Keratinocyte (primary cell): ENCODE measurements around the gene ANOS1. TPM values are rescaled to one million over a fixed set of nuclear protein-coding genes. Genes with fewer than 3 reads are reported as not detected.

Source experiments
- DNase-seq: peaks from one replicate; pipeline ENCODE4 v3.0.0-alpha.2; 2011; ENCODE audit warnings: low read depth, missing footprints, low spot score
- FAIRE-seq: peaks from 2 replicates; lab custom pipeline; 2011; peaks lifted over from hg19 to GRCh38; lab: Jason Lieb, UNC
- H2AFZ ChIP-seq: 2 replicates; pipeline ENCODE4 v1.6.0; 2012; ENCODE audit warnings: low read length, control low read depth, inconsistent platforms; ENCODE audit not compliant: control insufficient read depth
- H3K27ac ChIP-seq: 2 replicates; pipeline ENCODE4 v1.5.1; 2011; ENCODE audit warnings: low read length; ENCODE audit not compliant: control insufficient read depth, insufficient read depth
- H3K27me3 ChIP-seq: 3 replicates; pipeline ENCODE4 v1.6.0; 2011; ENCODE audit warnings: low read length; ENCODE audit not compliant: control insufficient read depth, insufficient read depth; ENCODE audit errors: extremely low read depth
- H3K36me3 ChIP-seq, 2 experiments: 2 replicates in 1 of 2; 3 replicates in 1 of 2; pipeline ENCODE4 v1.5.1; 2011; ENCODE audit warnings: low read length in 2 of 2, mild to moderate bottlenecking in 1 of 2; ENCODE audit not compliant: control insufficient read depth in 2 of 2, insufficient read depth in 2 of 2; ENCODE audit errors: extremely low read depth in 1 of 2
- H3K4me1 ChIP-seq: 3 replicates; pipeline ENCODE4 v1.5.1; 2011; ENCODE audit warnings: low read length; ENCODE audit not compliant: control insufficient read depth, insufficient read depth; ENCODE audit errors: extremely low read depth
- H3K4me2 ChIP-seq: 3 replicates; pipeline ENCODE4 v1.6.0; 2011; ENCODE audit warnings: low read depth, low read length; ENCODE audit not compliant: control insufficient read depth, insufficient read depth; ENCODE audit errors: extremely low read depth
- H3K4me3 ChIP-seq, 3 experiments: fragments of 200-600 bp in 1 of 3; sonication (generic) in 1 of 3; 2 replicates in 2 of 3; 3 replicates in 1 of 3; pipeline ENCODE4 v1.5.1; 2011 to 2016; ENCODE audit warnings: low read length in 3 of 3, mild to moderate bottlenecking in 3 of 3, control low read depth in 2 of 3, inconsistent platforms in 1 of 3, low read depth in 1 of 3, mixed read lengths in 1 of 3, mixed run types in 1 of 3, moderate library complexity in 1 of 3; ENCODE audit not compliant: control insufficient read depth in 2 of 3, insufficient read depth in 2 of 3; ENCODE audit errors: extremely low read depth in 1 of 3
- H3K79me2 ChIP-seq: 2 replicates; pipeline ENCODE4 v1.6.0; 2012; ENCODE audit warnings: low read length; ENCODE audit not compliant: control insufficient read depth, insufficient read depth
- H3K9ac ChIP-seq: 3 replicates; pipeline ENCODE4 v1.6.0; 2011; ENCODE audit warnings: low read length; ENCODE audit not compliant: control insufficient read depth, insufficient read depth; ENCODE audit errors: extremely low read depth
- H3K9me1 ChIP-seq: 3 replicates; pipeline ENCODE4 v1.6.0; 2011; ENCODE audit warnings: low read length; ENCODE audit not compliant: control insufficient read depth, insufficient read depth; ENCODE audit errors: extremely low read depth
- H3K9me3 ChIP-seq: 2 replicates; pipeline ENCODE4 v1.5.1; 2012; ENCODE audit warnings: low read depth, low read length; ENCODE audit not compliant: control insufficient read depth
- H4K20me1 ChIP-seq: 3 replicates; pipeline ENCODE4 v1.6.0; 2011; ENCODE audit warnings: low read length; ENCODE audit not compliant: control insufficient read depth, insufficient read depth; ENCODE audit errors: extremely low read depth
- CTCF ChIP-seq, 3 experiments: IDR thresholded peaks in 1 of 3; conservative IDR thresholded peaks in 1 of 3; optimal IDR thresholded peaks in 1 of 3; 2 replicates in 2 of 3; 3 replicates in 1 of 3; pipeline versions ENCODE3 to v1.5.1; 2011; ENCODE audit warnings: low read length in 3 of 3, mild to moderate bottlenecking in 3 of 3, moderate library complexity in 2 of 3, control low read depth in 1 of 3, inconsistent platforms in 1 of 3; ENCODE audit not compliant: insufficient read depth in 2 of 3; ENCODE audit errors: extremely low read depth in 1 of 3
- EZH2 ChIP-seq: IDR thresholded peaks from one replicate; pipeline ENCODE4 v1.6.1; 2012; ENCODE audit warnings: inconsistent platforms, mild to moderate bottlenecking, low read length, moderate library complexity
- dilution Hi-C: fragments of 300-500 bp; cut with MboI; formaldehyde crosslinking; loops from one replicate; pipeline ENCODE4 v1.7.0; 2020; ENCODE audit warnings: low sequenced_read_pairs; ENCODE audit not compliant: extremely low pct_ligation_motif_present
- polyA plus RNA-seq, 5 experiments: library from polyadenylated mRNA; depleted of rRNA in 3 of 5; stranded (reverse) in 3 of 5; stranded (forward) in 1 of 5; unstranded in 1 of 5; fragments of >200 nt; gene quantifications; 1 replicate in 1 of 5; 2 replicates in 3 of 5; 3 replicates in 1 of 5; pipeline versions ENCODE4 v1.2.1 to v1.2.3, GENCODE V29; 2011 to 2012; ENCODE audit warnings: missing spikeins in 2 of 5, low read depth in 1 of 5, low replicate concordance in 1 of 5

The ANOS1 gene
- polyA plus RNA-seq, 1 donor (not counting 4 experiments of a cell fraction or from before 2014, with no cell fraction given) = 4.0 TPM

GRCh38 chrX:8689473-8689872 is 42.5 kb downstream of the ANOS1 start:
- Histone ChIP-seq H3K79me2 (no peaks in the 10 kb centered on the region), H3K4me3 (no peak overlapping the region), H3K27ac (no peak overlapping the region), H4K20me1 (no peaks in the 10 kb centered on the region), H3K4me1 (no peaks in the 10 kb centered on the region), H2AFZ (no peak overlapping the region), H3K4me2 (no peak overlapping the region), H3K9me3 (no peaks in the 10 kb centered on the region), H3K9me1 (no peaks in the 10 kb centered on the region), H3K9ac (no peak overlapping the region), H3K27me3 (no peaks in the 10 kb centered on the region), H3K36me3 (no peaks in the 10 kb centered on the region)
- TF ChIP-seq EZH2 (no peak), CTCF (optimal IDR thresholded peaks at IDR 0.05 in 1 of 3, IDR thresholded peaks at IDR 0.05 in 1 of 3, conservative IDR thresholded peaks at IDR 0.05 in 1 of 3; ENCODE audit: extremely low read depth in 1 of 3, insufficient read depth in 2 of 3, low read length in 3 of 3) (no peak)
- DNase-seq (no peak), FAIRE-seq (no peak)
- dilution Hi-C loops = no loop called here

GRCh38 chrX:8688776-8689175 is 43.2 kb downstream of the ANOS1 start:
- Histone ChIP-seq H4K20me1 (no peaks in the 10 kb centered on the region), H3K9ac (no peak overlapping the region), H3K9me1 (no peaks in the 10 kb centered on the region), H3K27me3 (no peaks in the 10 kb centered on the region), H3K4me3 (no peak overlapping the region), H3K9me3 (no peaks in the 10 kb centered on the region), H3K79me2 (no peaks in the 10 kb centered on the region), H3K4me2 (no peak overlapping the region), H3K27ac (no peak overlapping the region), H3K36me3 (no peaks in the 10 kb centered on the region), H2AFZ (no peak overlapping the region), H3K4me1 (no peaks in the 10 kb centered on the region)
- no peak for DNase-seq
- TF ChIP-seq CTCF (optimal IDR thresholded peaks at IDR 0.05 in 1 of 3, IDR thresholded peaks at IDR 0.05 in 1 of 3, conservative IDR thresholded peaks at IDR 0.05 in 1 of 3; ENCODE audit: extremely low read depth in 1 of 3, insufficient read depth in 2 of 3, low read length in 3 of 3) (no peak), EZH2 (no peak)
- dilution Hi-C loops = no loop called here
- FAIRE-seq = no peak
